NB4 (cell line): ENCODE results near the gene GABBR2.

Experiments used
- DNase-seq: peaks from one replicate; pipeline ENCODE4 v3.0.0; 2010; ENCODE audit warnings: low read depth
- H3K4me3 ChIP-seq: one replicate; pipeline ENCODE4 v1.5.1; 2011; ENCODE audit warnings: mild to moderate bottlenecking, low read depth, low read length, moderate library complexity
- MYC ChIP-seq: IDR thresholded peaks from 2 replicates; pipeline ENCODE4 v1.6.1; 2011; ENCODE audit warnings: low read depth, low read length
- POLR2A ChIP-seq: IDR thresholded peaks from 2 replicates; pipeline ENCODE4 v1.6.1; 2011; ENCODE audit warnings: mild to moderate bottlenecking; ENCODE audit not compliant: insufficient read length; ENCODE audit errors: extremely low read depth
- TF ChIP-seq, protein P1 (sequence below): IDR thresholded peaks from 2 replicates; pipeline ENCODE4 v1.6.1; 2011; ENCODE audit warnings: low read depth, low read length
- TF ChIP-seq, protein P2 (sequence below): IDR thresholded peaks from one replicate; pipeline ENCODE4 v1.5.1; 2012; ENCODE audit warnings: low read depth, low read length

The GABBR2 gene

DNA sequence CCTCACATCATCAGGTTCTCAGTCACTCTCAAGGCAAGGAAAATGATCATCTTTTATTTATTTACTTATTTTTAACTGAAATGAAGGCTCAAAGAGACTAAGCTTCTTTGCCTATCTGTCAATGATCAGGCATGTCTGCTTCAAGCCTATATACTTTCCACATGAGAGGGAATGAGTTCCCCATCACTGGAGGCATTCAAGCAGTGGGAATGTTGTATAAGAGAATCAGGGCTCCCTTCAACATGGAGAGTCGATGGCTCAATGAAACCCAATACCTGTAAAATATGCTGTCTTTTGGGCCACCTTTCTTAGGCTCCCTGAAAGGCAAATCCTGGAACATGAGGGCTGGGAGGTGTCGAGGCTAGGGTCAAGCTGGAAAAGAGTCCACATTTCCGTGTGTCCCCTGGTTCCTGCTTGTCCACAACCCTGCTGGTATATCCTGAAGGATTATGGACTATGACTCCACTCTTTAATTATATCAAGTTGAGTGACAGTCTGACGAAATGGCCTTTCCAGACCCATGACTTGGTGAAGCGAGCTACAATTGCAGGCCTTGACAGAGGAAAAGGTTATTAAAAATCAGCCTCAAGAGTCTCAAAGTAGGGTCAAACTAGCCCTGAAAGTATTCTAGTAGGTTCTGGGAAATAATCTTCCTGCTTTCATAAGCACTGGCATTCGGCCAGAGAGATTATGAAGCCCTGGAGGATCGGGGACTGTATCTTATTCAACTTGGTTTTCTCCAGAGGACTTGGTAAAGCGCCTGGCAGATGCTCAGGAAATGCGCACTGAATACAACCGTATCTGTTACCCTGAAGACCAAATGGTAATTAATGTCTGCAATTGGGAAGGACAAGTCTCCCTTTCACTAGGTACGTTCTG lies 307.4 kb downstream of the GABBR2 start:
- DNase-seq, result no peak
- TF ChIP-seq, protein P1, sequence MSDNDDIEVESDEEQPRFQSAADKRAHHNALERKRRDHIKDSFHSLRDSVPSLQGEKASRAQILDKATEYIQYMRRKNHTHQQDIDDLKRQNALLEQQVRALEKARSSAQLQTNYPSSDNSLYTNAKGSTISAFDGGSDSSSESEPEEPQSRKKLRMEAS, result no peak
- no peak for TF ChIP-seq MYC
- TF ChIP-seq, protein P2, sequence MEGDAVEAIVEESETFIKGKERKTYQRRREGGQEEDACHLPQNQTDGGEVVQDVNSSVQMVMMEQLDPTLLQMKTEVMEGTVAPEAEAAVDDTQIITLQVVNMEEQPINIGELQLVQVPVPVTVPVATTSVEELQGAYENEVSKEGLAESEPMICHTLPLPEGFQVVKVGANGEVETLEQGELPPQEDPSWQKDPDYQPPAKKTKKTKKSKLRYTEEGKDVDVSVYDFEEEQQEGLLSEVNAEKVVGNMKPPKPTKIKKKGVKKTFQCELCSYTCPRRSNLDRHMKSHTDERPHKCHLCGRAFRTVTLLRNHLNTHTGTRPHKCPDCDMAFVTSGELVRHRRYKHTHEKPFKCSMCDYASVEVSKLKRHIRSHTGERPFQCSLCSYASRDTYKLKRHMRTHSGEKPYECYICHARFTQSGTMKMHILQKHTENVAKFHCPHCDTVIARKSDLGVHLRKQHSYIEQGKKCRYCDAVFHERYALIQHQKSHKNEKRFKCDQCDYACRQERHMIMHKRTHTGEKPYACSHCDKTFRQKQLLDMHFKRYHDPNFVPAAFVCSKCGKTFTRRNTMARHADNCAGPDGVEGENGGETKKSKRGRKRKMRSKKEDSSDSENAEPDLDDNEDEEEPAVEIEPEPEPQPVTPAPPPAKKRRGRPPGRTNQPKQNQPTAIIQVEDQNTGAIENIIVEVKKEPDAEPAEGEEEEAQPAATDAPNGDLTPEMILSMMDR, result no peak
- TF ChIP-seq POLR2A, result no peak
- H3K4me3 ChIP-seq, result no peak overlapping the region

DNA sequence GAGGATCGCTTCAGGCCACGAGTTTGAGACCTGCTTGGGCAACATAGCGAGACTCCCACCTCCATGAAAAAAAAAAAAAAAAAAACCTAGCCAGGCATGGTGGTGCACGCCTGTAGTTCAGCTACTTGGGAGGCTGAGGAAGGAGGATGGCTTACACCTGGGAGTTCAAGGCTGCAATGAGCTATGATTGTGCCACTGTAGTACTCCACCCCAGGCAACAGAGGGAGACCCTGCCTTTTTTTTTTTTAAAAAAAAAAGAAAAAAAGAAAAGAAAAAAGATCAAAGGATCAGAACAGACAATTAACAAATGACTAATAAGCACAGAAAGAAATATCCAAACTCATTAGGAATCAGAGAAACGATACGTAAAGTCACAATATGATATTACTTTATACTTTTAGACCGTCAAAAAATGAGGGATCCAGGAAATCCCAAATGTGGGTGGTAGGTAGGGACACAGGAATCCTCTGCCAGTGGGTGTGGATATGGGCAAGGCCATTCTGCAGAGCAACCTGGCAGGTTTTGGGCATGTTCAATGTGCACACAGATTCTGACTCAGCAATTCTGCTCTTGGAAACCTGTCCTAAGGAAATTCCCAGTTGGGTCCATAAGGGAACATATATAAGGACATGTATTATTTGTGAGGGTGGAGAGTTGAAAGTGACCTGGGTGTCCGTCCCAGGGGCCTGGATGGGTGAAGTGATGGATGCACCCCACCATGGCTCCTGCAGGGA lies 308.6 kb downstream of the GABBR2 start:
- H3K4me3 ChIP-seq, result no peak overlapping the region
- DNase-seq, result no peak
- no peak for TF ChIP-seq POLR2A

DNA sequence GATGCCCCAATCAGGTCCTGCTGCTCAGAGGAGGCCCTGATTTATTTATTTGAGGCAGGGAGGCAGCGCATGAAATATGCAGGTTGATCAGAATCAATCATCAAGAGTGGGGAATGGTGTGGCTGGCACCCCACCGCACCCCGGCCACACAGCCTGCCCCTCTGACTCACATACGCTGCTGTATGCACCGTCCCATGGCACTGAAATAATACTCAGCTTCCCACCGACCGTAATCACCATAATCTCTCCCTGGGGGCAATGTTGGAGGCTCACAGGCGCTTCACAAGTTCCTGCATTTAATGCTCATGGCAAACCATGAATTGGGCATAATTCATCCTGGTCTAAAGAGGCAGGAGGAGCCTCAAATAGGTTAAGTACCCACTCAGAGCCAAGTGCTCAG lies 312.1 kb downstream of the GABBR2 start:
- TF ChIP-seq, protein P2, result no peak
- no peak for TF ChIP-seq MYC
- no peak for TF ChIP-seq POLR2A
- DNase-seq, result no peak
- no peak overlapping the region for H3K4me3 ChIP-seq

DNA sequence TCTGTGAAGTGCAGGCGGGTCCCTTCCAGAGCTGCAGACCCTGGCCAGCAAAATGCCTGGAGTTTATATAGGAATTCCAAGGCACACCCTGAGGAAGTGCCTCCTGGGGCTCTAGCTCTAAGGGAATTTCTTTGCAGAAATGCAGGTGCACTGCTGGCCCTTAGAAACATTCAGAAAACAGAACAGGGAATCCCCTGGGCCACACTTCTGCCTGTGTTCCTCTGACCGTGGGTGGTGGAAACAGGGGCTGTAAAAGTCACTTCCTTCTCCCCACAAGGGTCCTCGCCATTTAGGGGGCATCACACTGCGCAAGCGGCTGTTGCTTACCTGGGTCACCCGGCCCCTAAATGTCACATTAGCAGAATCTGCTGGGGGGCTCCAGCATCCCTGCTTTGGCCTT lies 312.5 kb downstream of the GABBR2 start:
- H3K4me3 ChIP-seq, result no peak overlapping the region
- no peak for DNase-seq
- TF ChIP-seq, protein P2, result no peak
- TF ChIP-seq, protein P1, result no peak
- TF ChIP-seq POLR2A (no peak), MYC (no peak)

DNA sequence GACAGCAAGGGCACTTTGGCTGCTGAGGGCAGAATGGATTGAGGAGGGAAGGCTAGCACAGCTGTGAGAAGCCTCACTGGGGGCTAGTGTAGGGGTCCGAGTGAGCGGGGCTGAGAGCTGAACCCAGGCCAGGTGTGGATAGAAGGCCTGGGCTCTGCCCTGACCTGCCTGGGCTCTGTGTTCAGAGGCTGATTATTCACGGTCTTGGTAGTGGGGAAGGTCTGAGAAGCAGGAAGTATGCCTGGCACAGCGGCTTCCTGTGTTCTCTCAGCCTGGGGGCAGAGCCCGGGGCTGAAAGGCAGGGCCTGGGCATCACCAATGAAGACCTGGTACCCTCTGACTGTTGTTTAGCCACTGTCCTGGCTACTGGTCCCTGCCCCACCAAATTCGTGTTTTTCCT lies 316.9 kb downstream of the GABBR2 start:
- no peak for DNase-seq
- no peak overlapping the region for H3K4me3 ChIP-seq
- TF ChIP-seq, protein P2, result no peak
- TF ChIP-seq, protein P1, result no peak
- TF ChIP-seq POLR2A, result no peak
- TF ChIP-seq MYC, result no peak

DNA sequence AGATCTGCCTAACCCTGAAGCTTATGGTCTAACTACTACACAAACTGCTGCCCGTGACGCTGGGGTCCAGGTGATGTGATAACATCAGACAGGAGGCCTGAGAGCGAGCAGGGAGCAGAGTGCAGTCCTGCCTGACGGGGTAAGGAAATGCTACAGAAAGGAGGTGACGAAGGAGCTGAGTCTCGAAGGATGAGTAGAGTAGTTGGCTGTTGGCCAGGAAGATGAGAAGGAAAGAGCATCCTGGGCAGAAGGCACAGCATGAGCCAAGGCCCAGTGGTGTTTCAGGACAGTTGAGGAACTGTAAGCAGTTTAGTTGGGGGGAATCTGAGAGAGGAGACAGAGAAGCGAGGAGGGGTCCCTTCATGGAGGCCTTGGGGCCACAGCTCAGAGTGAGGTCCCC lies 317.3 kb downstream of the GABBR2 start:
- no peak for DNase-seq
- H3K4me3 ChIP-seq, result no peak overlapping the region
- TF ChIP-seq, protein P2, result no peak
- TF ChIP-seq MYC, result no peak
